H1 (cell line): ENCODE data around the gene ARHGAP26. TPM values are rescaled to one million over a fixed set of nuclear protein-coding genes. Genes with fewer than 3 reads are reported as not detected.

Source experiments
- CTCF ChIA-PET: fragments of 300-600 bp; sonication (Branson Sonifier 250); formaldehyde crosslinking; loops from one replicate; lab custom pipeline; 2021; ENCODE audit not compliant: partially characterized antibody; lab: Charles Lee
- POLR2A ChIA-PET: fragments of 300-600 bp; sonication (Branson Sonifier 250); formaldehyde crosslinking; loops from one replicate; lab custom pipeline; 2021; ENCODE audit warnings: inconsistent platforms; ENCODE audit not compliant: partially characterized antibody; lab: Charles Lee
- DNase-seq, 2 experiments: peaks; one replicate each; pipeline versions ENCODE4 v3.0.0 to v3.0.0-alpha.2; 2010 to 2022; ENCODE audit warnings: low spot score in 2 of 2, low read depth in 1 of 2, mixed read lengths in 1 of 2
- FAIRE-seq: peaks from 2 replicates; lab custom pipeline; 2011; peaks lifted over from hg19 to GRCh38; lab: Jason Lieb, UNC
- H2AFZ ChIP-seq: 2 replicates; pipeline ENCODE4 v1.8.1; 2012; ENCODE audit warnings: low read length, inconsistent platforms
- H2AK5ac ChIP-seq: 2 replicates; pipeline ENCODE4 v1.6.1; 2013; ENCODE audit warnings: low read depth, low read length
- H2BK120ac ChIP-seq: replicated peaks from 2 replicates; pipeline ENCODE3; 2013; ENCODE audit warnings: low read depth, low read length, inconsistent platforms
- H2BK12ac ChIP-seq: 2 replicates; pipeline ENCODE4 v1.6.1; 2013; ENCODE audit warnings: low read depth, low read length
- H2BK15ac ChIP-seq: 2 replicates; pipeline ENCODE4 v1.6.1; 2013; ENCODE audit warnings: low read length
- H2BK20ac ChIP-seq: 2 replicates; pipeline ENCODE4 v1.6.1; 2013; ENCODE audit warnings: low read length
- H2BK5ac ChIP-seq: 2 replicates; pipeline ENCODE4 v1.6.1; 2013; ENCODE audit warnings: low read depth, low read length
- H3K14ac ChIP-seq: 2 replicates; pipeline ENCODE4 v1.6.1; 2013; ENCODE audit warnings: inconsistent platforms; ENCODE audit not compliant: insufficient read length
- H3K18ac ChIP-seq: 2 replicates; pipeline ENCODE4 v1.6.1; 2013; ENCODE audit warnings: low read length; ENCODE audit errors: extremely low read depth
- H3K23ac ChIP-seq: 2 replicates; pipeline ENCODE4 v1.6.1; 2013; ENCODE audit warnings: inconsistent platforms; ENCODE audit not compliant: insufficient read length
- H3K23me2 ChIP-seq: 2 replicates; pipeline ENCODE4 v1.6.1; 2013; ENCODE audit warnings: low read depth, low read length
- H3K27ac ChIP-seq: 2 replicates; pipeline ENCODE4 v1.6.1; 2011; ENCODE audit warnings: low read depth, low read length, inconsistent platforms
- H3K27me3 ChIP-seq, 4 experiments: replicated peaks in 1 of 4; 1 replicate in 1 of 4; 2 replicates in 3 of 4; pipeline versions ENCODE4 v1.6.1 to v1.8.1; 2011 to 2013; ENCODE audit warnings: low read length in 3 of 4, mild to moderate bottlenecking in 3 of 4, inconsistent platforms in 2 of 4, mixed read lengths in 2 of 4, moderate library complexity in 1 of 4; ENCODE audit not compliant: control insufficient read depth in 3 of 4, insufficient read depth in 3 of 4; ENCODE audit errors: extremely low read depth in 1 of 4
- H3K36me3 ChIP-seq, 4 experiments: 2 replicates each; pipeline versions ENCODE4 v1.6.1 to v1.8.1; 2011 to 2013; ENCODE audit warnings: mild to moderate bottlenecking in 4 of 4, low read length in 3 of 4, moderate library complexity in 2 of 4, control low read depth in 1 of 4, inconsistent platforms in 1 of 4; ENCODE audit not compliant: insufficient read depth in 4 of 4, control insufficient read depth in 2 of 4
- H3K4ac ChIP-seq: replicated peaks from 2 replicates; pipeline ENCODE3; 2013; ENCODE audit warnings: low read length, low read depth, mixed read lengths, inconsistent platforms; ENCODE audit not compliant: insufficient read length
- H3K4me1 ChIP-seq, 4 experiments: replicated peaks in 1 of 4; 1 replicate in 1 of 4; 2 replicates in 3 of 4; pipeline versions ENCODE4 v1.6.1 to v1.8.1; 2011 to 2013; ENCODE audit warnings: low read length in 3 of 4, inconsistent platforms in 2 of 4, mixed read lengths in 1 of 4; ENCODE audit not compliant: insufficient read depth in 4 of 4, control insufficient read depth in 3 of 4
- H3K4me2 ChIP-seq, 2 experiments: 2 replicates each; pipeline versions ENCODE4 v1.6.1 to v1.8.1; 2011 to 2013; ENCODE audit warnings: low read depth in 2 of 2, low read length in 2 of 2, control low read depth in 1 of 2, inconsistent platforms in 1 of 2, mild to moderate bottlenecking in 1 of 2; ENCODE audit not compliant: insufficient read depth in 1 of 2
- H3K4me3 ChIP-seq, 4 experiments: fragments of 200-600, 300-600 bp in 1 of 4; sonication (generic), shearing (Covaris generic), sonication (Bioruptor Twin) in 1 of 4; 2 replicates each; pipeline versions ENCODE4 v1.5.1 to v1.8.1; 2011 to 2016; ENCODE audit warnings: low read length in 4 of 4, low read depth in 3 of 4, control low read depth in 2 of 4, inconsistent platforms in 2 of 4, mild to moderate bottlenecking in 2 of 4, mixed read lengths in 1 of 4, moderate library complexity in 1 of 4; ENCODE audit not compliant: insufficient read depth in 2 of 4; ENCODE audit errors: extremely low read depth in 1 of 4
- H3K56ac ChIP-seq: replicated peaks from 2 replicates; pipeline ENCODE3; 2013; ENCODE audit warnings: low read depth, mild to moderate bottlenecking, mixed read lengths, low read length, inconsistent platforms; ENCODE audit not compliant: insufficient read length
- H3K79me1 ChIP-seq: 2 replicates; pipeline ENCODE4 v1.6.1; 2013; ENCODE audit warnings: low read depth, low read length, control low read depth
- H3K79me2 ChIP-seq, 2 experiments: 2 replicates each; pipeline versions ENCODE4 v1.6.1 to v1.8.1; 2012 to 2013; ENCODE audit warnings: low read length in 2 of 2, mild to moderate bottlenecking in 2 of 2, inconsistent platforms in 1 of 2; ENCODE audit not compliant: insufficient read depth in 2 of 2, control insufficient read depth in 1 of 2
- H3K9ac ChIP-seq, 4 experiments: replicated peaks in 1 of 4; 1 replicate in 1 of 4; 2 replicates in 3 of 4; pipeline versions ENCODE4 v1.6.1 to v1.8.1; 2011 to 2013; ENCODE audit warnings: low read depth in 3 of 4, low read length in 3 of 4, control low read depth in 2 of 4, mild to moderate bottlenecking in 2 of 4, moderate library complexity in 2 of 4, inconsistent platforms in 1 of 4; ENCODE audit errors: extremely low read depth in 1 of 4
- H3K9me3 ChIP-seq, 2 experiments: 2 replicates each; pipeline versions ENCODE4 v1.6.1 to v1.8.1; 2012 to 2013; ENCODE audit warnings: mild to moderate bottlenecking in 2 of 2, moderate library complexity in 2 of 2, control low read depth in 1 of 2, inconsistent platforms in 1 of 2, low read depth in 1 of 2, low read length in 1 of 2, mixed read lengths in 1 of 2; ENCODE audit not compliant: insufficient read depth in 2 of 2
- H4K20me1 ChIP-seq, 2 experiments: replicated peaks in 1 of 2; 2 replicates each; pipeline versions ENCODE3 to v1.8.1; 2011 to 2013; ENCODE audit warnings: inconsistent platforms in 2 of 2, low read length in 2 of 2, mild to moderate bottlenecking in 1 of 2; ENCODE audit not compliant: insufficient read depth in 2 of 2, control insufficient read depth in 1 of 2
- H4K5ac ChIP-seq: 2 replicates; pipeline ENCODE4 v1.6.1; 2013; ENCODE audit warnings: low read length, low read depth, mixed read lengths, inconsistent platforms; ENCODE audit not compliant: insufficient read length
- H4K8ac ChIP-seq: 2 replicates; pipeline ENCODE4 v1.8.0; 2013; ENCODE audit warnings: mild to moderate bottlenecking, moderate library complexity, low read length, inconsistent platforms; ENCODE audit not compliant: insufficient read depth; ENCODE audit errors: extremely low read depth
- H4K91ac ChIP-seq: replicated peaks from 2 replicates; pipeline ENCODE3; 2013; ENCODE audit warnings: low read length, mixed read lengths, inconsistent platforms; ENCODE audit not compliant: insufficient read length
- ASH2L ChIP-seq: fragments of 200-600, 300-600 bp; sonication (generic); IDR thresholded peaks from one replicate; pipeline ENCODE4 v1.7.1; 2017; ENCODE audit warnings: low read length
- ATF2 ChIP-seq: IDR thresholded peaks from 2 replicates; pipeline ENCODE4 v1.6.1; 2012; ENCODE audit warnings: low read length, inconsistent platforms
- BACH1 ChIP-seq: IDR thresholded peaks from 2 replicates; pipeline ENCODE4 v1.6.1; 2012; ENCODE audit warnings: low read length, improper control_type of control experiment
- CTBP2 ChIP-seq: IDR thresholded peaks from 2 replicates; pipeline ENCODE4 v1.7.0; 2011; ENCODE audit warnings: borderline replicate concordance, mild to moderate bottlenecking, moderate library complexity, mixed read lengths, low read length; ENCODE audit not compliant: insufficient read depth, insufficient read length
- EZH2 ChIP-seq: fragments of 200-600 bp; sonication (generic); IDR thresholded peaks from 2 replicates; pipeline ENCODE4 v1.7.1; 2012; ENCODE audit warnings: low read depth, mild to moderate bottlenecking, moderate library complexity, low read length, inconsistent platforms; ENCODE audit not compliant: severe bottlenecking
- HDAC2 ChIP-seq, 2 experiments: fragments of 300-600 bp in 1 of 2; sonication (generic) in 1 of 2; IDR thresholded peaks; 2 replicates each; pipeline ENCODE4 v1.6.1; 2011 to 2012; ENCODE audit warnings: low read depth in 2 of 2, low read length in 2 of 2, mild to moderate bottlenecking in 2 of 2, moderate library complexity in 2 of 2, borderline replicate concordance in 1 of 2, inconsistent platforms in 1 of 2
- JUND ChIP-seq: IDR thresholded peaks from 2 replicates; pipeline ENCODE4 v1.6.1; 2011; ENCODE audit warnings: mild to moderate bottlenecking, improper control_type of control experiment, low read length
- RAD21 ChIP-seq, 2 experiments: IDR thresholded peaks in 1 of 2; conservative IDR thresholded peaks in 1 of 2; 2 replicates each; pipeline ENCODE4 v1.6.1; 2011; ENCODE audit warnings: low read depth in 2 of 2, low read length in 2 of 2, improper control_type of control experiment in 1 of 2, inconsistent platforms in 1 of 2, mild to moderate bottlenecking in 1 of 2, moderate library complexity in 1 of 2
- RFX5 ChIP-seq: IDR thresholded peaks from 2 replicates; pipeline ENCODE4 v1.6.1; 2011; ENCODE audit warnings: low read depth, low read length, improper control_type of control experiment, borderline replicate concordance
- RNF2 ChIP-seq: fragments of 200-900, 300-1000 bp; sonication (generic); IDR thresholded peaks from 2 replicates; pipeline ENCODE4 v1.7.1; 2016; ENCODE audit warnings: borderline replicate concordance, low read depth, mild to moderate bottlenecking, antibody characterized with exemption, low read length; ENCODE audit not compliant: poor library complexity, severe bottlenecking; ENCODE audit errors: missing control alignments
- TBP ChIP-seq: IDR thresholded peaks from 2 replicates; pipeline ENCODE4 v1.6.1; 2011; ENCODE audit warnings: low read depth, low read length, improper control_type of control experiment
- WGBS, 2 experiments: shearing (Covaris generic) in 1 of 2; methylation state at CpG; one replicate each; pipeline versions ENCODE4 v1.1.6 to v1.1.7; 2013 to 2015; ENCODE audit warnings: low lambda C conversion rate in 2 of 2, mixed read lengths in 2 of 2, inconsistent platforms in 1 of 2, low coverage in 1 of 2, missing lambda C conversion rate in 1 of 2; ENCODE audit not compliant: insufficient replicate concordance in 2 of 2, insufficient coverage in 1 of 2, insufficient read length in 1 of 2; ENCODE audit errors: extremely low coverage in 1 of 2, missing lambda C conversion rate in 1 of 2; 5-methylcytosine and 5-hydroxymethylcytosine counted together
- polyA plus RNA-seq, 7 experiments: library from polyadenylated mRNA; depleted of rRNA in 3 of 7; stranded (reverse) in 5 of 7; unstranded in 2 of 7; fragments of >200 nt in 5 of 7; fragments of 200-250 nt in 2 of 7; gene quantifications; 1 replicate in 5 of 7; 2 replicates in 1 of 7; 4 replicates in 1 of 7; pipeline versions ENCODE4 v1.2.1 to v1.2.3, GENCODE V29; 2011 to 2013; ENCODE audit warnings: missing spikeins in 2 of 7, mixed read lengths in 2 of 7
- total RNA-seq: library from RNA; stranded (reverse); fragmentation: NEBNext Ultra II Directional; extraction: Animal tissue kit (Norgen Biotek cat#: 25700); gene quantifications from 2 replicates; pipeline ENCODE4 v1.2.1, GENCODE V29; 2021

ARHGAP26 gene
- total and polyA plus RNA-seq, 2 of the 8 experiments (the other 6 are each of a cell fraction or from before 2014, with no cell fraction given), result 7.1 to 24.8 TPM

- Histone ChIP-seq H3K36me3 (no peaks in the 10 kb centered on the region), H3K79me2 (no peaks in the 10 kb centered on the region), H3K4ac (no peak overlapping the region), H2BK5ac (no peak overlapping the region), H2BK20ac (no peak overlapping the region), H4K5ac (no peak overlapping the region), H4K91ac (no peak overlapping the region), H2AFZ (no peak overlapping the region), H3K79me1 (no peaks in the 10 kb centered on the region), H3K4me1 (peaks cover 2 to 4% (median 3%) of the 10 kb centered on the region in 4 experiments; a peak in 5 of 7 replicates), H2BK15ac (no peak overlapping the region), H2BK120ac (no peak overlapping the region), H4K20me1 (no peaks in the 10 kb centered on the region), H3K27ac (no peak overlapping the region), H3K27me3 (no peaks in the 10 kb centered on the region), H3K14ac (no peak overlapping the region), H3K4me3 (no peak overlapping the region), H3K9ac (no peak overlapping the region), H3K56ac (no peak overlapping the region), H3K23ac (no peak overlapping the region), H3K9me3 (no peaks in the 10 kb centered on the region), H2BK12ac (no peak overlapping the region), H2AK5ac (no peak overlapping the region), H3K18ac (no peak overlapping the region), H3K4me2 (no peak overlapping the region), H3K23me2 (no peaks in the 10 kb centered on the region), H4K8ac (no peak overlapping the region)
- POLR2A ChIA-PET, result no interaction called here
- 87% methylated on average over 2 of the region's 2 CpGs; no CpG with 5 or more reads in 1 of the 2 experiments for WGBS, 2 experiments
- FAIRE-seq (no peak), DNase-seq (no peak)
- CTCF ChIA-PET, result interaction anchor here (0.5 kb wide), 1 partner anchor 8 kb away, joined by 3 read pairs; no protein-coding TSS in a partner anchor
- no peak for TF ChIP-seq ASH2L
- no peak for TF ChIP-seq JUND
- no peak for TF ChIP-seq TBP
- TF ChIP-seq HDAC2 (IDR thresholded peaks at IDR 0.05; ENCODE audit: borderline replicate concordance in 1 of 2, low read depth in 2 of 2, low read length in 2 of 2), result no peak
- no peak for TF ChIP-seq RNF2
- TF ChIP-seq RFX5, result no peak
- TF ChIP-seq CTBP2, result no peak
- no peak for TF ChIP-seq ATF2
- TF ChIP-seq EZH2, result no peak
- no peak for TF ChIP-seq RAD21 (IDR thresholded peaks at IDR 0.05 in 1 of 2, conservative IDR thresholded peaks at IDR 0.05 in 1 of 2; ENCODE audit: low read depth in 2 of 2, low read length in 2 of 2)
- TF ChIP-seq BACH1, result no peak
Measured at GRCh38 chr5:143277536-143277935, 507.4 kb downstream of the ARHGAP26 start.
